GM12875 (cell line): ENCODE measurements around the gene TAPBPL.
"Not testable (repeated sequence)": the region's sequence is repeated elsewhere in the genome, so short reads cannot be mapped to it uniquely, and the experiment has no call there.

ENCODE experiments used
- H3K4me3 ChIP-seq: one replicate; pipeline ENCODE4 v1.5.1; 2011; ENCODE audit warnings: low read depth, low read length, control low read depth
- CTCF ChIP-seq: IDR thresholded peaks from 2 replicates; pipeline ENCODE4 v1.5.1; 2011; ENCODE audit warnings: low read depth, mild to moderate bottlenecking, control low read depth, inconsistent platforms, low read length, moderate library complexity, borderline replicate concordance; ENCODE audit not compliant: insufficient read depth

TAPBPL gene

GRCh38 chr12:6420364-6420763 is 31.5 kb upstream of the TAPBPL start:
- TF ChIP-seq CTCF = no peak
- no peak overlapping the region for H3K4me3 ChIP-seq

- peak; percentile 78 for TF ChIP-seq CTCF
- no peak overlapping the region for H3K4me3 ChIP-seq
These were observed 28.4 kb upstream of the TAPBPL start for GRCh38 chr12:6423267-6424007.

- no peak for TF ChIP-seq CTCF
- no peak overlapping the region for H3K4me3 ChIP-seq
These were observed 27.9 kb upstream of the TAPBPL start for GRCh38 chr12:6424008-6424347.

- TF ChIP-seq CTCF = no peak
These were observed 27.0 kb upstream of the TAPBPL start for GRCh38 chr12:6424866-6425265.

GRCh38 chr12:6425590-6426531 is 26.0 kb upstream of the TAPBPL start:
- no peak for TF ChIP-seq CTCF
- no peak overlapping the region for H3K4me3 ChIP-seq

More at GRCh38 chr12:6424866-6425265, 27.0 kb upstream of the TAPBPL start:
- no peak overlapping the region for H3K4me3 ChIP-seq

- peak overlapping the region; percentile 17 for H3K4me3 ChIP-seq
- TF ChIP-seq CTCF = no peak
These were observed 24.8 kb upstream of the TAPBPL start for GRCh38 chr12:6426882-6427671.

GRCh38 chr12:6427796-6428195 is 24.0 kb upstream of the TAPBPL start:
- H3K4me3 ChIP-seq = not testable (repeated sequence)
